ENCODE measurements around the gene SLC22A31.
"Not testable (repeated sequence)": the region's sequence is repeated elsewhere in the genome, so short reads cannot be mapped to it uniquely, and the experiment has no call there.

Gene SLC22A31

DNA sequence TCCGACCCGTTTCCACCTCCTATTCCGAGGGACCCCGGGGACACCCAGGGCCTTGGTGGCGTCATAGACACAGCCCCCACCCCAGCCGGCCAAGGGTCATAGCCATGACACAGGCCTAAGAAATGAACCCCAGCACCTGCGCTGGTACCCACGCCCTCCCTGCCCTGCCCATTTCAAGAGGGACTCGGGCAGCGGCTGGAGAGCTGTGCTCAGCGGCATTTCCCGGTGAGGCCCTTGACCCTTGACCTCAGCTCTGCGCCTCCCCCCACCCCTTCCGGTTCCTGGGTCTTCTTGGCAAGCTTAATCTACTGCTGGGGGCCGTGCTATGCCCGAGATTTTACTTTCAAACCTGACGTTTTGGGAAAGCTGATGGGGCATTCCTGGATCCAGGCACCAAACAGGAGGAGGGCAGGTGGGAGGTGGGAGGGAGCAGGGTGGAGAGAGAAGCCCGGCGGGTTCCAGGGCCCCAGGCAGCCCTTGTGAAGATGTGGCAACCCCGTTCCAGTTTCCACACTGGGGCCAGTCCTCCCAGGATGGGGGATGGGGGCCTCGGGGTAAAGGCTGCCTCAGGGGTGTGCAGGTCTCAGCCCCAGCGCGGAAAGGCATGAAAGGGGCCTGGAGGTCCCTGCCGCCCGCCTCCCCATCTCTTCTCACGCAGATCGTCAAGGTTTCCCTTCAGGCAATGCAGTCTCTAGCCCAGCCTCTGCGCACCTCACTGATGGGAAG, at the start of gene SLC22A31:
Gene SLC22A31, minus strand, starts transcription at position 414 of the 726 bp plus-strand sequence. Its CDS starts 36 bp downstream, at position 378.
- DNase-seq (ENCODE audit: low read depth, low spot score) = no peak

DNA sequence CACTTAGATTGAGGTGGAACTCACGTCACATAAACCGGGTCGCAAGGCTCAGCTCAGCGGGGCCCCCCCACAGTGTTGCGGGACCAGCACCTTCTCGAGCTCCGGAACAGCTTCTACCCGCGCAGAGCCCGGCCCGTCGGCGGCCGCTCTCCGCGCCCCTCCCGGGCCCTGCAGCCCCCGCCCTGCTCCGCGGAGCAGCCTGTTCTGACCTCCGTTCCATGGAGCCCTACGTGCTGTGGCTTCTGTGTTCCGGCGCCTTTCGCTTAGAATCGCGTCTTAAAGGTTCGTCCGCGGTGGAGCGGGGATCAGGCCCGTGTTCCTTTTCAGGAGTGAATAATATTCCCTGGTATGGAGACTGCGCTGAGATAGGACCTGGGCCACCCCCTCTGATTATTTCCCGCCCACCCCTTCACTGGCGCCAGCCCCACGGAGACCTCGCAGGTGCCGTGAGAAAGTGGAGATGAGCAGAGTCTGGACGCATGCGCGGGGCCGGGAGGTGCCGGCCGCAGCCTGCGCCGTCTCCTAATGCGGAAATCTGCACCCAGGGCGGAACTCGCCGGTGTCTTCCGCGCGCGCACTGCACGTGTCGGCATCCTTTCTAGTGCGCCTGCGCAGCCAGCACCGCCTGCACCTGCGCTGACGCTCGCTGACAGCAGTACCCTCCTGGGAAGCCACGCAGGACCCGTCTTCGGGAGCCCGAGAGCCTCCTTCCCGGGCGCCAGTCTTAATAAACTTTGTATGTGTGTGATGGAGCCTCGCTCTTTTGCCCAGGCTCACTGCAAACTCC, 48.1 kb upstream of the SLC22A31 start:
- DNase-seq (ENCODE audit: low read depth, low spot score) = no peak

DNA sequence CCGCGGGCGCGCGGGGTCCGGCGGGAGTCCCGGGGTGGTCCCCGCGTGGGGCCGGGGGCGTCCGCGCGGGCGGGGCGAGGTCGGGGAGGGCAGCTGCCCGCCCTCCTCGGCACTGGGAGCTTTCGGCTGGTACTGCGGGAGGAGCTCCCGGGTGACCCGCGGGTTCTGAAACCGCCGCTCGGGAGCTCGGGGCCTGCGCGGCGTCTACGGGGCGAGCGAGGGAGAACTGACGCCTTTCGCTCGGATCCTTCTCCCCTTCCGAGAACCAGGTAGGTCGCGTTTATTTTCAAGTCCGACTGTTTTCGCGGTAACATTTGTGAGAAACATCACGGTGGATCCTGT, 47.4 kb upstream of the SLC22A31 start:
- not testable (repeated sequence) for DNase-seq (ENCODE audit: low read depth, low spot score)

DNA sequence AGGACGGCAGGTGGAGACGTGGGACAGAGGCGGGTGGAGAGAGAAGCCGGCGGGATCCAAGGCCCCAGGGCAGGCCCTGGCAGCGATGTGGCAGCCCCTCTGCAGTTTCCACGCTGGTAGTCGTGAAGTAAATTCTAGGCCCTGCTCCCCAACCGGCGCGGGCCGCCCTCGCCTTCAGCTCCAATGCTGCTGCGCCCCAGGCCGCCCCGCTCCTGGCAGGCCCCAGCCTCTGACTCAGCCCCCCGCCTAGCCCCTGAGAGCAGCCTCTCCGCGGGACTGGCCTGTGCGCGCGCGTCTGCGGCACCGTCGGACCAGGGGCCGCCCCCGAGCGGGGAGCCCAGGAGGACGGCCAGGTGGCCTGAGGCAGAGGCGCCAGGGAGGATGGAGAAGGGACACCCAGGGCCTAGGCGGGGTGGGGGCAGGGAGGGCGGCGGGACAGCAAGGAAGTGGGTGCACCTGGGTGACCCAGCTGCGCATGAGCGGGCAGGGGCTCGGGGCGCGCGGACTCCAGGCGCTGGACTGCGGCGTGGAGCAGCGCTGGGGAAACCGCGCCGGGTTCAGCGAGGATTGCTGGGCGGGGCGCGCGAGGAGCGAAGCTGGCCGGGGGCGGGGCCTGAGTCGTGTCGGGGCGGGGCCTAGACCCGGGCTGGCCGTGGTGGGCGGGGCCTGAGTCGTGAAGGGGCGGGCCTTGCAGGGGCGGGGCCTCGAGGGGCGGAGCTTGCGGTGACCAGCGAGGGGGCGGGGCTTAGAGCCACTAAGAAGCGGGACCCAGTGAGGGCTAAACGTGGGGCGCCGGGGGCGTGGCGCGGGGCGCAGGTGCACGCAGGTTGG, 46.8 kb upstream of the SLC22A31 start:
- peak; percentile 91 for DNase-seq (ENCODE audit: low read depth, low spot score)

DNA sequence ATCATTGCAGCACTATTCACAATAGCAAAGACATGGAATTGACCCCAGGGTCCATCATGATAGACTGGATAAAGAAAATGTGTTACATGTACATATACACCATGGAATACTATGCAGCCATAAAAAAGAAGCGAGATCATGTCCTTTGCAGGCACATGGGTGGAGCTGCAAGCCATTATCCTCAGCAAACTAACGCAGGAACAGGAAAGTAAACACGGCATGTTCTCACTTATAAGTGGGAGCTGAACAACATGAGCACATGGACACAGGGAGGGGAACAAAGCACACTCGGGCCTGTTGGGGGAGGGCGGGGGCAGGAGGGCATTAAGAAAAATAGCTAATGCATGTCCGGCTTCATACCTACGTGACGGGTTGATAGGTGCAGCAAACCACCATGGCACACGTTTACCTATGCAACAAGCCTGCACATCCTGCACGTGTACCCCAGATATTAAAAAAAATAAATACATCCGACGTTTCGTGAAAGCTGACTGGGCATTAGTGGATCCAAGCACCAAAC, 46.1 kb upstream of the SLC22A31 start:
- no peak for DNase-seq (ENCODE audit: low read depth, low spot score)

DNA sequence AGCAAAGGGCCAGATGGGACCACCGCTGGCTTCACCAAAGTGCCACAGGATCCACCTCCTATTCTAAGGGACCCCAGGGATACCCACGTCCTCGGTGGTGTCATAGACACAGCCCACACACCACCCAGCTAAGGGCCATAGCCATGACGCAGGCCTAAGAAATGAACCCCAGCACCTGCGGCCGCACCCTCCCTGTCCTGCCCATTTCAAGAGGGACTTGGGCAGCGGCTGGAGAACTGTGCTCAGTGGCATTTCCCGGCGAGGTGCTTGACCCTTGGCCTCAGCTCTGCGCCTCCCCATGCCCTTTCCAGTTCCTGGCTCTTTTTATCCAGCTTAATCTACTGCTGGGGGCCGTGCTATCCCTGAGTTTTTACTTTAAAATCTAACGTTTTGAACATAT, 44.4 kb upstream of the SLC22A31 start:
- DNase-seq (ENCODE audit: low read depth, low spot score) = no peak

DNA sequence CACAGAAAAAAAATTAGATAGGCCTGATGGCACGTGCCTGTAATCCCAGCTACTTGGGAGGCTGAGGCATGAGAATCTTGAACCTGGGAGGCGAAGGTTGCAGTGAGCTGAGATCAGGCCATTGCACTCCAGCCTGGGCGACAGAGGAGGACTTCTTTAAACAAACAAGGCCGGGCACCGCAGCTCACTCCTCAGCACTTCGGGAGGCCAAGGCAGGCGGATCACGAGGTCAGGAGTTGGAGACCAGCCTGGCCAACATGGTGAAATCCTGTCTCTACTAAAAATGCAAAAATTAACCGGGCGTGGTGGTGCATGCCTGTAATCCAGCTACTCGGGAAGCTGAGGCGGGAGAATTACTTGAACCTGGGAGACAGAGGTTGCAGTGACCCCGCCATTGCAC, 43.9 kb upstream of the SLC22A31 start:
- not testable (repeated sequence) for DNase-seq (ENCODE audit: low read depth, low spot score)

DNA sequence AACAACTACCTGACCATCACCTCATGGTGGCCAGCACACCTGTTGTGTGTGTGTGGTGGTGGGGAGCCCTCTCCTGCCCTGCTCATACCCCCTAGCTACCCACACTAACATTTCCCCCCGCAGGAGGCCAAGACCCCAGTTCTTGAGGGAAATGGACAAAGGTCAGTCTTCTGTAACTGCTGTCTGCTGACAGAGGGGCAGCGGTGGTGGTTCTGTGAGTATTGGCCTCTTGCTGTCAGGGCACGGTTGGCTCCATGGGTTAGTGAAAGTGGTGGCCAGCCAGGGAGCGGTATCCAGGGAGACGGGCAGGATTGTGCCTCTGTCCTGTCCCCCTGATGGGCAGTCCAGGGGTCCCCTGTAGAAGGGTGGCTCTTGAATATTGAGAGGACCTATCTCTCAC, 43.3 kb upstream of the SLC22A31 start:
- no peak for DNase-seq (ENCODE audit: low read depth, low spot score)

DNA sequence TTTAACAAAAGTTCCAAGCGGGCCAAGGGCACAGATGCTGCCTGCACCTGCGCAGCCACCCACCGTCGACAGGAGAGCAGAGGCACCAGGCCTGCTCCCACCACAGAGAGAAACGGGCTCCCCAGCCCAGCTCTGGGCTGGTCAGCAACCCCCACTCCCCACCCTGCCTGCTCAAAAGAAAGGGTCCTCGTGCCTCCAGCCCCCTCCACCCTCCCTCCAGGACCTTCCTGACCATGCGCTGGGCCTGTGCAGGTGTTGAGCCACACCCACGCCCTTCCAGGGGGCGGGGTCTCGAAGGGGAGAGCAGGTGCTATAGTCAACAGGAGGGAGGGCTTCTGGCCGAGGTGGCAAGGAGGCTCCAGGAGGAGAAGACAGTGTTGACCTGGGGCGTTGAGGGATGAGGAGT, 42.5 kb upstream of the SLC22A31 start:
- DNase-seq (ENCODE audit: low read depth, low spot score) = no peak

DNA sequence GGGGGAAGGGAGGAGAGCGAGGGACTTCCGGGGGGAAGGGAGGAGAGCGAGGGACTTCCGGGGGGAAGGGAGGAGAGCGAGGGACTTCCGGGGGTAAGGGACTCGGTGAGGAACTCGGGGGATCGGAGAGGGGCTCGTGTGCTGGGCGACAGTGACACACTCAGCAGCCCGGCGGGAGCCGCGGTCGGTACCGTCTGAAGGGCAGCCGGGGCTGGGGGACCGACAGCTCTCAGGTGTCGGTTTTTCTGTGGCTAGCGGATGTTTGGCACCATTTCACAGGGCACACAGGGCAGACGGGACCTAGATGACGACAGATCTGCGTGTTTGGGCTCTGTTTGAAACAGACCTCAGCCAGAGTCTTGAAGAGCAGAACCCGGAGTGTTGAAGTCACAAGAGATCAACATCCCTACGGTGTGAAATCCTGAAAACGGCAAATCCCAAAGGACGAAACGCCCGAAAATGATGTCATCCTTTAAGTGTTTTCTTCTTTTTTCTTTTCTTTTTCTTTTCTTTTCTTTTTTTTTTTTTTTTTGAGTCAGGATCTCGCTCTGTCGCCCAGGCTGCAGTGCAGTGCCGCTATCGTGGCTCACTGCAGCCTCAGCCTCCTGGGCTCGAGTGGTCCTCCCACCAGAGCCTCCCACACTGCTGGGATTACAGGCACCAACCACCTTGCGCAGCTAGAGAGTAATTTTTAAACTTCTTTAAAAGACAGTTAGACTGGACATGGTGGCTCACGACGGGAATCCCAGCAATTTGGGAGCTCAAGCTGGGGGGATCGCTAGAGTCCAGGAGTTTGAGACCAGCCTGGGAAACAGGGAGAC, 41.1 kb upstream of the SLC22A31 start:
- peak; percentile 56 for DNase-seq (ENCODE audit: low read depth, low spot score)

DNA sequence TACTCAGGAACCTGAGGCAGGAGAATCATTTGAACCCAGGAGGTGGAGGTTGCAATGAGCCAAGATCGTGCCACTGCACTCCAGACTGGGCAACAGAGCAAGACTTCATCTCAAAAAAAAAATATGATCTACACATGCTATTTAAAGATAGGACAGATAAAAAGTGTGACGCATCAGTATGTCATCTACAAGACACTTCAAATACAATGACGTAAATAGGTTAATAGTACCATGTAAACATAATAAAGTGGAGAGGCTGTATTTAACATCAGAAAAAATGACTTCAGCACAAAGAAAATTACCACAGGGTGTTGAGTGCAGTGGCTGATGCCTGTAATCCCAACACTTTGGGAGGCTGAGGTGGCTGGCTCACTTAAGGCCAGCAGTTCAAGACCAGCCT, 37.4 kb upstream of the SLC22A31 start:
- DNase-seq (ENCODE audit: low read depth, low spot score) = no peak

DNA sequence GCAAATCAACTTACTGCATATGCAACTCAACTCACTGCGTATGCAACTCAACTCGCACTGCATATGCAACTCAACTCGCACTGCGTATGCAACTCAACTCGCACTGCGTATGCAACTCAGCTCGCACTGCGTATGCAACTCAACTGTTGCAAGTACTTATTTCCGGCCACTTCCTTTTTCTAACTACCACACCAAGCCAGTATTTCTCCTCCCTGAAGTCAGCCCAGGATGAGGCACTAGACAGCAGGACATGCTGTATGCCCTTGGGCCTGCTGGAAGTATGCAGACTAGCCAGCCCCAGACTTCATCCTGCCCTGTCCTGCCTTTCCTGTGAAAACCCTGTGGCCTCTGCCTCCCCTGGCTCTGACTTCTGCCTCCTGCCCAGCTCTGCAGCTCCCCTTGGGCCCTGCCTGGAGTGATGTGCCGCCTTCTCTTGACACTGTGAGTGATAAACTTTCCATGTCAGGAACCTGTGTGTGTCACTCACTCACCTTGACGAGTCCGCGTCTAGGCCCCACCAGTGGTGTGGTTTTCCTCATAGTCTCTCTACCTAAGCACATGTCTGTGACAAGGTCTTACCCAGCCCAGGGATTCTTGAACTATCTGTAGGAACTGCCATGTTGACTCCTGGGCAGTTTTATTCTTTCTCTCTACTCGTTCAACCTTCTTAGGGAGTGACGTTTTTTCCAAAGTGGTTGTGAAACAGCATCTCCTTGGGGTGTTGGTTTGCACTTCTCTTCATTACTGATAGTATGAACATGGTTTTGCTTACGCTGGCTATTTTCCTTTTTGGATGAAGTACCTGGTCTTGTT, 33.5 kb upstream of the SLC22A31 start:
- no peak for DNase-seq (ENCODE audit: low read depth, low spot score)

DNA sequence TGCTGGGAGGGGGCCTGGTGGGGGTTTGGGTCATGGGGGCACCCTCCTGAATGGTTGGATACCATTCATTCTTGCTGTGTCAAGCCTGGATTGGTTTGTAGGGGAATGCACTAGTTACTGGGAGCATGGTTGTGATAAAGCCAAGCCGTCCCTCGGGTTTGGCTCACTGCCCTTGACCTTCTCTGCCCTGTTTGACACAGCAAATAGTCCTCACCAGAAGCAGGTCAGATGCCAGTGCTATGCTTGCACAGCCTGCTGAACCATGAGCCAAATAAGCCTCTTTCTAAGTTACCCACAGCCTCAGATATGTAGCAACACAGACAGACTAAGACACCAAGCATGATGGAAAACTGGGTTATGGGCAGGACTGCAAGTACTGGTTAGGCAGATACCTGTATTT, 31.8 kb upstream of the SLC22A31 start:
- DNase-seq (ENCODE audit: low read depth, low spot score) = no peak

DNA sequence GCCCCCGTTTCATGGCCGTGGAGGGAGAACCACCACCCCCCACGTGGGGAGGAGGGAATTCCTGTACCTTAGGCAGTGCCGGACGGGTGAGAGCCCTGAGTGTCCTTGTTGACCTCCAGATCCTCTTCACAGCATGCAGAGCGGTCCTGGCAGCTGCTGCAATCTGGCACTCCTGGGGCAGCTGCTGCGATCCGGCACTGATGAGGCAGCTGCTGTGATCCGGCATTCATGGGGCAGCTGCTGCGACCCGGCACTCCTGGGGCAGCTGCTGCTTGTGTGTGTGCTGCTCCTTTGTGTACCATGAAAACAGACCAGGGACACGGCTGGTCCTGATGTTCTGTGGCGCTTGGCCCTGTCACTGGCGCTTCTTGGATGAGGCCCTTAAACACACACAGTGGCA, 29.9 kb upstream of the SLC22A31 start:
- DNase-seq (ENCODE audit: low read depth, low spot score) = no peak

DNA sequence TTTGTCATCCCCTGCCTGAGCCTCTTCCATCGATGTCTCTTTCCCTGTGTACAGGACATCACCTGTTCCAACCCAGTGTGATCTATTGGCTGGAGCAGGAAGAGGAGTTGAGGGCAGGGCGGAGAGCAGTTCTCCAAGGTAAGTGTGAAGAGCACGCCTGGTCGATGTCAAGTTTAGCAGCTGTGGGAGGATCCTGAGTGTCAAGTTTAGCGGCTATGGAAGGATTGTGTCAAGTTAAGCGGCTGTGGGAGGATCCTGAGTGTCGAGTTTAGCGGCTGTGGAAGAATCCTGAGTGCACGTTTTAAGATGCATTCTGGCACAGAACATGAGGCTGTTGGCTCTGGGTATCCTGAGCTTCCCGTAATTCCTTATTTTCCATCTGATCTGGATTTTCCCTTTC, 24.3 kb upstream of the SLC22A31 start:
- no peak for DNase-seq (ENCODE audit: low read depth, low spot score)

DNA sequence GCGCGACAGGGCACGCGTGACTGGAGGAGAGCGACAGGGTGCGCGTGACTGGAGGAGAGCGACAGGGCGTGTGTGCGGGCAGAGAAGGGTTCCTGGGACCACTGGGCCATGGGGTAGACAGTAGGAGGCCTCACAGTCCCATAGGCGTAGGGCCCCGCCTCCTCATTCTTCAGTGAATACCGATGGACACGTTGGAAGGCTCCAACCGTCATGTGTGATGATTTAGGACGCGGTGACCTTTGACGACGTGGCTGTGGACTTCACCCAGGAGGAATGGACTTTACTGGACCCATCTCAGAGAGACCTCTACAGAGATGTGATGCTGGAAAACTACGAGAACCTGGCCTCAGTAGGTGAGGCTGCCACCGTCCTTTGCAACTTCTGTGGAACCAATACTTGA, 22.6 kb upstream of the SLC22A31 start:
- DNase-seq (ENCODE audit: low read depth, low spot score) = no peak

DNA sequence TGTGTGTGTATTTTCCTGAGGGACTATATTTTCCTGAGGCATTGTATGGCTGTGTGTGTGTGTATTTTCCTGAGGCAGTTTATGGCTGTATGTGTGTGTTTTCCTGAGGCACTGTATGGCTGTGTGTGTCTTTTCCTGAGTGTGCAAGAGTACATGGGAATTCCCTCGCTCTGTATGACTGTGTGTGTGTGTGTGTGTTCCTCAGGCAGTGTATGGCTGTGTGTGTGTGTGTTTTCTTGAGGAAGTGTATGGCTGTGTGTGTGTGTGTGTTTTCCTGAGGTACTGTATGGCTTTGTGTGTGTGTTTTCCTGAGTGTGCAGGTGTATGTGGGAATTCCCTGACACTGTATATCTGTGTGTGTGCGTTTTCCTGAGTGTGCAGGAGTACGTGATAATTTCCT, 21.3 kb upstream of the SLC22A31 start:
- DNase-seq (ENCODE audit: low read depth, low spot score) = no peak

DNA sequence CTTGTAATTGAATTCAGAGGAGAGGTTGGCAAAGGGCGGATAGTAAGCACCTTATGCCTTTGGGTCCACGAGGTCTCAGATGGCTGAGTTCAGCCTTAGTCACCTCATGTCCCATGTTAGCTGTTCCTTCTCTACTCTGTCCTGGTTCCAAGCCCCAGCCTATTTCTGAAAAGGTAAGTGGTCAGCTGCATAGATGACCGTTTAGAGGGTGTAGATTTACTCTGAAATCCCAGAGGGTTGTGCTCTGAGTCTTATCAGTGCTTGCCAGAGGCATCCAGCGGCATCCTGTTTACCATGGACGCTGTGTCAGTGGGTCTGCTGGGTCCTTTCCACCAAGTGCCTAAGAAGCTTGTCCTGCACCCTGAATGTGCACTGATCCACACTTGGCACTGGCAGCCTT, 19.0 kb upstream of the SLC22A31 start:
- DNase-seq (ENCODE audit: low read depth, low spot score) = no peak

DNA sequence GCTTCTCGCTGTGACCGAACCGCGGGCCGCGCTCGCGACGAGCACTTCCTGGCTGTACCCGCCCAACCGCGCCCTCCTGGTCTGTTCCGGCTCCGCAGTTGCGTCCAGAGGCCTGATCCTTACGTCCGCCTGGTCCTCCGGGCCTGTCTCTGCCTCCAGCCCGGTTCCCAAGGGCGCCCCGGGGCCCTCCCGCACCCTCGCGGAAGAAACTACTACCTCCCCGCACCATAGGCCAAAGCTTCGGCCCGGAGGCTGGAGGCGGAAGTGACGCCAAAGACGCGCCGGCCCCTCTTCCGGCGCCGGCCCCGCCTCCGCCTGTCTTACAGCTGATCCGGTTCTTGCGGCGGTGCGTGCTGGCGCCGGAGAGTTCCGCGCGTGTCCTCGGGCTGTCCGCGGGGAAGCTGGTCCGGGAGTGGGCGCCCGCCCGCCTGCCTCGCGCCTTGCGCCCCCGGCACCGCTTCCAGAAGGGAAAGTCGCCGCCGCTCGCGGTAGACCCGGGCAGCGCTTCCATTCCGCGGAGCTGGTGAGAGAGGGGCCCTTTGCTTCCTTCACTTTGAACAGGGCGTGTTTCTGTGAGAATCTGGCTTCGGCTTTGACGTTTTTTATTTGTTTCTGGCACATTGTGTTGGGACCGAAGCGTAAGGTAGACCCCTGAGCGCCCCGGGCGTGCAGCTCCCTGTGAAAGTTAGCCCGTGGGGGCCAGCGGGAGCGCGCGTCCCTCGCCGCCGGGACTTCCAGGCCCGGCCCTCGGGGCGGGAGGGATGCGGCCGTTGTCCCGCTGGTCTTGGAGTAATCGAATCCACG, 17.3 kb upstream of the SLC22A31 start, which contains the start of gene ZNF778:
Gene ZNF778, plus strand, starts transcription at position 316 of the 804 bp plus-strand sequence. CDS start 3,425 bp downstream, outside the sequence.
- peak; percentile 63 for DNase-seq (ENCODE audit: low read depth, low spot score)

DNA sequence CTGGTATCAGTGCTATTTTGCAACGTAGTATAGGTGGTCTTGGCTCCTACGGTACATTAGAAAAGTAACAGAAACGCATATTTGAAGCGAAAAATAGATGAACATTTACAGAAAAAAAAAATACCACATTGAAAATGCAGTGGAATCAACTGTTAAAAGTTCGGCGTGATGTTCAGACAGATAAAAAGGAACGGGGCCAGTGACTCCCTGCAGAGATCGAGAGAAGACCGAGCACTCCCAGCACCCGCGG, 16.7 kb upstream of the SLC22A31 start:
- DNase-seq (ENCODE audit: low read depth, low spot score) = no peak
